ENCODE data around the gene TRIM17. TPM values are rescaled to one million over a fixed set of nuclear protein-coding genes. Genes with fewer than 3 reads are reported as not detected.

TRIM17 gene
- total RNA-seq, 1 donor from 2014 or later, result 2.6 TPM

- DNase-seq, result no peak
- Histone ChIP-seq H3K36me3 (peaks cover 34% of the 10 kb centered on the region), H3K4me1 (peaks cover 39% of the 10 kb centered on the region), H3K4me3 (peak overlapping the region; percentile 75), H3K27me3 (ENCODE audit: low read depth) (no peaks in the 10 kb centered on the region), H3K27ac (peak overlapping the region; percentile 90), H3K9me3 (no peaks in the 10 kb centered on the region)
- intact Hi-C loops (cut with DNase I), result no loop called here
- ATAC-seq, result no peak
- no peak for TF ChIP-seq CTCF (IDR thresholded peaks at IDR 0.05)
Measured at GRCh38 chr1:228405200-228405978, 11.3 kb downstream of the TRIM17 start.

GRCh38 chr1:228404107-228404720 is 12.4 kb downstream of the TRIM17 start:
- peaks cover 44% of the 10 kb centered on the region for H3K36me3 ChIP-seq
- TF ChIP-seq CTCF (IDR thresholded peaks at IDR 0.05), result no peak
- DNase-seq (no peak), ATAC-seq (no peak)
- H3K4me1 ChIP-seq, result peaks cover 39% of the 10 kb centered on the region
- no peaks in the 10 kb centered on the region for H3K9me3 ChIP-seq
- H3K27ac ChIP-seq, result no peak overlapping the region
- peak overlapping the region; percentile 75 for H3K4me3 ChIP-seq
- no peaks in the 10 kb centered on the region for H3K27me3 ChIP-seq (ENCODE audit: low read depth)
- intact Hi-C loops (cut with DNase I), result no loop called here

- Histone ChIP-seq H3K4me1 (peaks cover 38% of the 10 kb centered on the region), H3K27me3 (ENCODE audit: low read depth) (no peaks in the 10 kb centered on the region), H3K36me3 (peaks cover 54% of the 10 kb centered on the region), H3K4me3 (no peak overlapping the region), H3K9me3 (no peaks in the 10 kb centered on the region), H3K27ac (no peak overlapping the region)
- intact Hi-C loops (cut with DNase I), result no loop called here
- no peak for DNase-seq
- no peak for TF ChIP-seq CTCF (IDR thresholded peaks at IDR 0.05)
- no peak for ATAC-seq
Measured at GRCh38 chr1:228403231-228403631, 13.4 kb downstream of the TRIM17 start.

GRCh38 chr1:228402641-228403025 is 14.0 kb downstream of the TRIM17 start:
- Histone ChIP-seq H3K36me3 (peaks cover 60% of the 10 kb centered on the region), H3K4me1 (peaks cover 32% of the 10 kb centered on the region), H3K9me3 (no peaks in the 10 kb centered on the region), H3K27ac (no peak overlapping the region), H3K27me3 (ENCODE audit: low read depth) (no peaks in the 10 kb centered on the region), H3K4me3 (no peak overlapping the region)
- ATAC-seq, result no peak
- DNase-seq, result no peak
- intact Hi-C loops (cut with DNase I), result no loop called here
- TF ChIP-seq CTCF (IDR thresholded peaks at IDR 0.05), result no peak

GRCh38 chr1:228401782-228402640 is 14.7 kb downstream of the TRIM17 start:
- TF ChIP-seq CTCF (IDR thresholded peaks at IDR 0.05), result no peak
- no peak overlapping the region for H3K27ac ChIP-seq
- peaks cover 66% of the 10 kb centered on the region for H3K36me3 ChIP-seq
- DNase-seq, result no peak
- no peak overlapping the region for H3K4me3 ChIP-seq
- intact Hi-C loops (cut with DNase I), result no loop called here
- H3K4me1 ChIP-seq, result peaks cover 27% of the 10 kb centered on the region
- no peak for ATAC-seq
- no peaks in the 10 kb centered on the region for H3K27me3 ChIP-seq (ENCODE audit: low read depth)
- no peaks in the 10 kb centered on the region for H3K9me3 ChIP-seq
